Pulmonary artery endothelial cell (primary cell): ENCODE data around the gene BEAN1. TPM values are rescaled to one million over a fixed set of nuclear protein-coding genes. Genes with fewer than 3 reads are reported as not detected.

Experiments
- DNase-seq: peaks from one replicate; pipeline ENCODE4 v3.0.0-alpha.2; 2011; ENCODE audit warnings: low read depth, low spot score
- total RNA-seq: library from RNA; depleted of rRNA; stranded (reverse); fragments of >200 nt; gene quantifications from 2 replicates; pipeline ENCODE4 v1.2.3, GENCODE V29; 2014

Gene BEAN1
- total RNA-seq, 1 donor from 2014 or later, result 0.26 TPM

DNA sequence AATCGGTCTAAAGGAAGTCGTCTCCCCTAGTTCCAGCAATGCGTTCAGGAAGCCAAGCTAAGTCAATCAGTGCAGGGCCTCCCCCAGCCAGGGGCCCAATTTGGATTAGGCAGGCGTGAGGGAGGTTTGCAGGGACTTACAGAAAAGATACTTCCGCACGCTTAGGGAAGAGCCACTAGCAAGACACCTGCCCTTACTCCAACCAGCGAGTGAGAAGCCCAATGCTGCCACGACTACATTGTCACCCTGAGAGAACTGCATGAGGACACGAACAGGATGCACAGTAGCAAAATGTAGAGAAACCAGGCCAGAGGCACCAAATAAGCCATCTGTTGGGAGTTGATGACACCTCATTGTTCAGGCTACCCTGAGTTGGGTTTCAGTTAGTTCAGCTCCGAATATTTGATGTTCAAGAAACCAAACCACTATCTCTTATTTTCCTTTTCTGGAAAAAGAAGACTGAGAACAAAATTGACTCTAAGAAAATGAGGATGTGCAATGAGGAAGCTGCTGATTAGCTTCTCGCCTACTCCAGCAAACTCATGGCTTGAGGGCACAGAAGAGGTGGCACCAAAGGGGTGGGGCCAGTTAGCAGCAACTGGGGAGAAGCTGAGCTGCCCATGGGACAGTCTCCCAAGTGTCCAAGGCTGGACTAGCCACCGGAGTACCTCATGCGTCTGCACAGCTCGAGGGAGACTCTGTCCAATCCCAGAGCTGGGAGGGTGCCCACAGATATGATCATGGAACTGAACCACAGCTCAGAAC lies 93.5 kb downstream of the BEAN1 start:
- DNase-seq, result no peak

DNA sequence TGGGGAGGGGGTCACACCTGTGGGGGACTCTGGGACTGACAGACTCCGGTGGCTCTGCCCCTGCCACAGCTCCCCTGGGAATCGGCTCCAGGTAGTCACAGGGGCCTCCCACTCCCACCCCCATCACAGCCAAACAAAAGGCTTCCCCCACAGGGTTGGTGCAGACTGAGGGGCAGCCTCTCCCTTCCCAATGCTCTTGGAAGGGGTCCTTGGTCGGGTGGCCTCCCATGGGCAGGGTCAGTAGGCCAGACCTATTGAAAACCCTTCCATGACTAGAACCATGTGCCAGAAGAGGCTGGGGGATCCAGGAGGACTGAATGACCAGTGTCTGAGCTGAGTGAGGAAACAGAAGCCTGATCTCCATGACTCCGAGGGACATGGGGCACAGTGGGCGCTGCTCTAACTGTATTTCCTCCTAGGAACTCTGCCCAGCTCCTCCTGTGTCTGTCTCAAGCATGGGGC lies 94.2 kb downstream of the BEAN1 start:
- no peak for DNase-seq

DNA sequence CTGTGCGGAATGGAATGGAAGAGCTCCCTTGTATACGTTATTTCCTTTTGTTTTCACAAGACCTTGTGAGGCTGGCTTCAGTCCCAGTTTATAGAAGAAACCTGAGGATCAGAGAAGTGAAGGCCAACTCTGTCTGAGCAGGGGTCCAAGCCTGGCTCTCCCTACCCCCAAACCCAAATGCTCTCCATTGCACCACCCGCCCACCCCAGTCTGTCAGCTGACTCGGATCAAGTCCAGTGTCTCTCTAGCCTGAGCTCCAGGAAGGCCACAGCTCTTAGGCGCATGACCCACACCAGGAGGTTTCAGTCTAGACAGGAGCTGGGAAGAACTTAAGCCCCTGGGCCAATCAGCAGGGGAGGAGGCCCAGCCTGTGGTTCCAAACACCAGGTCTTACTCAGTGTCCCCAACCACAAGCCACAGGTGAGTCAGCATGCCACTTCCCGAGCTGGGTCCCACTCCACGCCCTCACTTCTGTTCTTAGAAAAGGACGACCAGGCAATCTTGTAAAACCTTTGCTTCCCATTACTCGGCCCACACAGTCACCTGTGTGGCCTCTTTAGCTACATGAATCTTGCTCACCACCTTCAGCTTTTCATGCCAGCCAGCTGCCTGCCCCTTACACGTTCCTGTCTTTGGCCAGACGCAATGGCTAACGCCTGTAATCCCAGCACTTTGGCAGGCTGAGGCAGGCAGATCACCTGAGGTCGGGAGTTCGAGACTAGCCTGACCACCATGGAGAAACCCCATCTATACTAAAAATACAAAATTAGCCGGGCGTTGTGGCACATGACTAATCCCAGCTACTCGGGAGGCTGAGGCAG lies 95.1 kb downstream of the BEAN1 start:
- DNase-seq, result no peak

DNA sequence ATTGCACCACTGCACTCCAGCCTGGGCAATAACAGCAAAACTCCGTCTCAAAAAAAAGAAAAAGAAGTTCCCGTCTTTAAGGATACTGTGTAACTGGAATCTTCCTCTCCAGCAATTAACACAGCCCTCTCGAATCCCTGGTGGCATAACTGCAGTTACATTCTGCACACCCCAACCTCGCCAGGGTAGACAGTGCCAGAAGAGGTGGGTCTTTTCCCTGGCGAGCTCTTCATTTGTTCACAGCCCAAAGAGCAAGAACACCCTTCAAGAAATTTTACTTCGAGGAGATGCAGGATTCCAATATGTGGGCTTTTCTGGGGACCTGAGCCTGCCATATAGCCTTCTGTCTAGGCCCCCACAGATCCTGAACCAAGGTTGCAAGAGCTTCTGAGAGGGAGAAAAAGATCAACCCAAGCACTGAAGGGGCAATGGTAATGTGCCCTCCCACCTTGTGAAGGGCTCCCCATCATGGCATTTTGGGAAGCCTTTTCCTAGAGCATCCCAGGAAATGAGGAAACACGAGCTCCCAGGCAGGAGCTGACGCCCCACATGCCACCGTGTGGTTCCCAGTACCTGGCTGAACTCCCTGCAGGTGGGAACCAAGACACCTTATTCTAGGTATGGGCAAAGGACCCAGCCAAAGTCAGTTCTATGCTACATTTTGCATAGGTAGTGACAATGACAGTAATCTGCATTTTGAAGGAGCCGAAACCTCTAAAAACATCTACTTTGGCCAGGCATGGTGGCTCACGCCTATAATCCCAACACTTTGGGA lies 95.9 kb downstream of the BEAN1 start:
- no peak for DNase-seq

DNA sequence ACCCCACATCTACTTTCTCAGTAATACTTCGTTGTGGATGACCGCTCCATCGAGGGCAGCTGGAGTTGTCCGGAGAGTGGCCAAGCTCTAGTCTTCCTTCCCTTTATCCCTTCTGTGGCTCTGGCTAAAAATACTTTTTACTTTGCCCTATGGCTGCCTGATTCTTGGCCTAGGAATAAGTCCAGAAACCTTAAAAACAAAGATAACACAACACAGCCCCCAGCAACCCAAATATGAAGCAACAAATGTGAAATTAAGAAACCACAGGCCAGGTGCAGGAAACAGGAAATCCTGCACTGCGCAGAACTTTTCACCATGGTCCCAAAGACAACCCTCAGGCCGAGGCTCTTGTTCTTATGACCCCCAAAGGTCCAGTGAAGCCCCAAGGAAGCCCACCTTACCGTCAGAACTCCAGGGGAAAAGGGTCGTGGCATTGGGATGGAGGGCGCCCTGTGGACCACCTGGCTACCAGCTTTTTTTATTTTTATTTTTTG lies 96.8 kb downstream of the BEAN1 start:
- no peak for DNase-seq

DNA sequence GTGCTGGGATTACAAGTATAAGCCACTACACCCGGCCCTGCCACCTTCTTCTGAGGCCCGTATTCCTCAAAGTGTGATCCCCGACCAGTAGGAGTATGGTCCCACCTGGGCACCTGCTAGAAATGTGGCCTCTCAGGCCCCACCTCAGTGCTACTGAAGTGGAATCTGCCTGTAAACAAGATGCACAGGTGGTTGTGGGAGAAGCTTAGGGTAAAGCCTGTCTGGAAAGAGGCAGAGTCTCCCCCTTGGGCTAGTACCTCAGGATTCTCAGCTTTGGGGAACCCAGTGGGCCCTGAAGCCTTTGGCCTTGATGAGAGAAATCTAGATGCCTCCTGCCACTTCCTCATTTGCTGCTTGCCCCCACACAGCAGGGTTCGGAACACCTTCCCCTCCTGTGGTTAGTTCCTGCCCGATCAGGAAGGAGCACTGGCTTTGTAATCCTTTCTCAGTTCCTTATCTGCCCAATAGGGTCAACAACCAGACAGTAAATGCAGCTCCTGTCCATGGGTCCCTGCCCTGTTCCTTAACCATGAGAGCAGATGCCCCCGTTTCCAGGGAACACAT lies 97.6 kb downstream of the BEAN1 start:
- DNase-seq, result no peak

DNA sequence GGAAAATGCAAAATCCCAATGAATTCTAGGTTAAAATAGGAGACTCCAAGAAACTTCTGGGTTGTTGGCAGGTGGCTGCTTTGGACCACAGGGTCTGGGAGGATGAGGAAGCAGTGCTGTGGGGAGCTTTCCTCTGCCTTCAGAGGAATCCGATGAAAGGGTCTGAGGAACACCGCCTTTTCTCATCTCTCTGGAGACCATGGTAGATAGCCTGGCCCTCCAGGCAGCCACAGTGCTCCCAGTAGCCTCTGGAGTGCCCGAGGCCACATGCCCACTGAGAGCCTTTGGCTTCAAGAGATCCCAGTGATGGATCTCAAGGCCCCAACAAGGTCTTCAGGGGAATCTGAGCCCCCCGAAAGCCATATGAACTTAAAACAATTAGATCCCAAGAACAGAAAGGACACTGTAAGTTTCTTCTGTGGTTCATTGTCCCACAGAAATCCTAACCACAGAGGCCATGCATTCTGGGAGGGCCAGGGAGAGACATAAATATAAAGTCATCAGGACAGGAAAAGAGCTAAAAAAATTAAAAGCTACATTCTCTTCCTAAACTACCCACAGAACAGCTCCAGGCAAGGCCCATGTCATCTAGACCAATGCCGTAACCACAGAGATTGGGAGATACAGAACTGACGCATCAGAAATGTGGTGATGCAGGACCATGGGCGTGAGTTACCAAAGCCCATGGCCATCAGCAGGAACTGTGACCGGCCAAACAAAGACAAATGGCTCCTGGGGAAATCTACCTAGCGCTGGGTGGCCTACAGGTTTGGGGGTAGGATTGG lies 98.5 kb downstream of the BEAN1 start:
- no peak for DNase-seq

DNA sequence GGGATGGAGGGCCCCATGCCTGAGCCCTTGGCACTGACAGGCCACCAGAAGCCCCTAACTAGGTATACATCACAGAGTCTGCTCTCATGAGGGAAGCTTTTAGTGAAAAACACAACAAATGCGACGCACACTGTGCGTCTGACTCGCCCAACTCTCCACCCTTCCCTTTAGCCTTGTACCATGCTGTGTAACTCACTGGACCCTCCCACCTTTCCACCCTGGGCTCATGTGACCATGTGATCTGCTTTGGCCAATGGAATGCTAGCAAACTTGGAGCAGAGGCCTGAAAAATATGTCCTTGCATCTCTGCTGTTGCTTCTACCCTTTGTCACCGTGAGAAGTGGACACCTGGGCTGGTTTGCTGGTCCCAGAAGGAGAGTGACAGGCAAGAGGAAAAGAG lies 101.2 kb downstream of the BEAN1 start:
- no peak for DNase-seq

DNA sequence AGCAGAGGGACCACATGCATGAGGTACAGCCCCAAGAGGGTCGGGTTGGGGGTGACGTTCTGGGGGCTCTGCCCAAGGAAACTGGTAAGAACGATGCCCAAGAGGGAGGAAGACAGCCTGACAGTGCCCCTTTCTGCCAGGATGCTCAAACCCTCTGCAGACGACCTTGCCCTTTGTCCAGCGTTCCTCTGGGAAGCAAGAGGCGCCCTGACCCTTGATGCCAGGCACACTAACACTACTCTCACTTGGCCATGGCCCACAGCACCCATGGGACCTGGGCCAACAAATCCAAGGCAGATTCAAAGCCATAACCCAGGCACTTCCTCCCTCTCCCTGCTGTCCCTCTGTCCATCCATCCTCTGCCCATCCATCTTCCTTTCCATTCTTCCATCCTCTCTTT lies 102.4 kb downstream of the BEAN1 start:
- no peak for DNase-seq

Other genes with a start within 250 kb of the BEAN1 start
- 512 and 580 TPM in 2 replicates for gene CDH5, start 60.6 kb upstream of the BEAN1 start, total RNA-seq
- 25.8 and 38.4 TPM in 2 replicates for gene TK2, start 122.8 kb downstream of the BEAN1 start, total RNA-seq
- 74.6 and 103 TPM in 2 replicates for gene CKLF, start 125.3 kb downstream of the BEAN1 start, total RNA-seq
- gene CMTM1, start 139.1 kb downstream of the BEAN1 start, total RNA-seq, result 2.9 and 4.8 TPM in 2 replicates
- gene CMTM2, start 152.2 kb downstream of the BEAN1 start, total RNA-seq, result not detected in 2 replicates
- 23.5 and 23.7 TPM in 2 replicates for gene CMTM3, start 177.4 kb downstream of the BEAN1 start, total RNA-seq